ENCODE data around the gene TMEM80.

- TF ChIP-seq EP300 (IDR thresholded peaks at IDR 0.05): no peak
- TF ChIP-seq, protein P1, sequence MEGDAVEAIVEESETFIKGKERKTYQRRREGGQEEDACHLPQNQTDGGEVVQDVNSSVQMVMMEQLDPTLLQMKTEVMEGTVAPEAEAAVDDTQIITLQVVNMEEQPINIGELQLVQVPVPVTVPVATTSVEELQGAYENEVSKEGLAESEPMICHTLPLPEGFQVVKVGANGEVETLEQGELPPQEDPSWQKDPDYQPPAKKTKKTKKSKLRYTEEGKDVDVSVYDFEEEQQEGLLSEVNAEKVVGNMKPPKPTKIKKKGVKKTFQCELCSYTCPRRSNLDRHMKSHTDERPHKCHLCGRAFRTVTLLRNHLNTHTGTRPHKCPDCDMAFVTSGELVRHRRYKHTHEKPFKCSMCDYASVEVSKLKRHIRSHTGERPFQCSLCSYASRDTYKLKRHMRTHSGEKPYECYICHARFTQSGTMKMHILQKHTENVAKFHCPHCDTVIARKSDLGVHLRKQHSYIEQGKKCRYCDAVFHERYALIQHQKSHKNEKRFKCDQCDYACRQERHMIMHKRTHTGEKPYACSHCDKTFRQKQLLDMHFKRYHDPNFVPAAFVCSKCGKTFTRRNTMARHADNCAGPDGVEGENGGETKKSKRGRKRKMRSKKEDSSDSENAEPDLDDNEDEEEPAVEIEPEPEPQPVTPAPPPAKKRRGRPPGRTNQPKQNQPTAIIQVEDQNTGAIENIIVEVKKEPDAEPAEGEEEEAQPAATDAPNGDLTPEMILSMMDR (IDR thresholded peaks at IDR 0.05): no peak
Measured at GRCh38 chr11:721247-721740, 25.7 kb downstream of the TMEM80 start.
